WTC11 (cell line): ENCODE results near the gene MLF2. TPM values are rescaled to one million over a fixed set of nuclear protein-coding genes. Genes with fewer than 3 reads are reported as not detected.

Source experiments
- ATAC-seq: fragments of 200-7000 bp; cut with Tn5 transposase; 2 replicates; pipeline ENCODE4 v1.10.0; 2021; ENCODE audit warnings: mild to moderate bottlenecking, moderate library complexity
- CTCF ChIA-PET: fragments of 300-600 bp; sonication (Branson Sonifier 250); formaldehyde crosslinking; loops from one replicate; lab custom pipeline; 2021; ENCODE audit warnings: antibody characterized with exemption; lab: Charles Lee
- POLR2A ChIA-PET: fragments of 350-600 bp; sonication (Branson Sonifier 250); formaldehyde crosslinking; loops from one replicate; lab custom pipeline; 2021; ENCODE audit warnings: antibody characterized with exemption; lab: Charles Lee
- DNase-seq: peaks from one replicate; pipeline ENCODE4 v3.0.0; 2021; ENCODE audit warnings: low spot score
- H3K27ac Mint-ChIP-seq: 2 replicates; pipeline ENCODE4 v1.8.0; 2021; ENCODE audit warnings: mixed read lengths
- H3K27me3 Mint-ChIP-seq: 2 replicates; pipeline ENCODE4 v1.8.0; 2021; ENCODE audit warnings: low read depth, mild to moderate bottlenecking, moderate library complexity, mixed read lengths
- H3K36me3 Mint-ChIP-seq: 2 replicates; pipeline ENCODE4 v1.8.0; 2021; ENCODE audit warnings: mixed read lengths
- H3K4me1 Mint-ChIP-seq: 2 replicates; pipeline ENCODE4 v1.8.0; 2022; ENCODE audit warnings: mixed read lengths
- H3K4me3 Mint-ChIP-seq: 2 replicates; pipeline ENCODE4 v1.8.0; 2021; ENCODE audit warnings: mild to moderate bottlenecking, moderate library complexity, mixed read lengths
- H3K9me3 Mint-ChIP-seq: 2 replicates; pipeline ENCODE4 v1.8.0; 2021; ENCODE audit warnings: mixed read lengths
- E2F4 ChIP-seq: sonication (generic); formaldehyde crosslinking; IDR thresholded peaks from 2 replicates; pipeline ENCODE4 v1.8.1; 2022; ENCODE audit warnings: low read depth, mild to moderate bottlenecking, moderate library complexity, missing genetic modification reagents, borderline replicate concordance
- ETV6 ChIP-seq: sonication (generic); formaldehyde crosslinking; IDR thresholded peaks from 2 replicates; pipeline ENCODE4 v1.8.1; 2022; ENCODE audit warnings: mild to moderate bottlenecking, missing genetic modification reagents
- GRHL2 ChIP-seq: fragments of 250-450 bp; sonication (Bioruptor Pico); IDR thresholded peaks from 2 replicates; pipeline ENCODE4 v1.8.0; 2022; ENCODE audit warnings: mild to moderate bottlenecking, moderate library complexity; ENCODE audit not compliant: insufficient replicate concordance, severe bottlenecking
- HMGXB4 ChIP-seq: sonication (generic); formaldehyde crosslinking; IDR thresholded peaks from 2 replicates; pipeline ENCODE4 v1.8.1; 2023; ENCODE audit warnings: mild to moderate bottlenecking, moderate library complexity, missing genetic modification reagents
- JUN ChIP-seq: sonication (generic); formaldehyde crosslinking; IDR thresholded peaks from 2 replicates; pipeline ENCODE4 v1.8.0; 2023; ENCODE audit warnings: mild to moderate bottlenecking, missing genetic modification reagents
- KAT7 ChIP-seq: sonication (generic); formaldehyde crosslinking; IDR thresholded peaks from 2 replicates; pipeline ENCODE4 v1.8.1; 2023; ENCODE audit warnings: missing genetic modification reagents, mild to moderate bottlenecking, borderline replicate concordance
- MAX ChIP-seq: sonication (generic); formaldehyde crosslinking; IDR thresholded peaks from 2 replicates; pipeline ENCODE4 v1.8.0; 2022; ENCODE audit warnings: mild to moderate bottlenecking, missing genetic modification reagents
- MXD4 ChIP-seq: fragments of 250-450 bp; sonication (Bioruptor Pico); IDR thresholded peaks from 2 replicates; pipeline ENCODE4 v1.8.0; 2021; ENCODE audit warnings: mild to moderate bottlenecking, moderate library complexity, borderline replicate concordance
- PRDM15 ChIP-seq: sonication (generic); formaldehyde crosslinking; IDR thresholded peaks from 2 replicates; pipeline ENCODE4 v1.8.0; 2022; ENCODE audit warnings: missing genetic modification reagents
- PREB ChIP-seq: sonication (generic); formaldehyde crosslinking; IDR thresholded peaks from 2 replicates; pipeline ENCODE4 v1.8.1; 2022; ENCODE audit warnings: mild to moderate bottlenecking, missing genetic modification reagents, moderate library complexity, borderline replicate concordance
- PRRX2 ChIP-seq: fragments of 250-450 bp; sonication (Bioruptor Pico); IDR thresholded peaks from 2 replicates; pipeline ENCODE4 v1.8.0; 2021; ENCODE audit warnings: mild to moderate bottlenecking
- RELA ChIP-seq: sonication (generic); formaldehyde crosslinking; IDR thresholded peaks from 2 replicates; pipeline ENCODE4 v1.8.1; 2022; ENCODE audit warnings: missing genetic modification reagents, mild to moderate bottlenecking, borderline replicate concordance
- STAT6 ChIP-seq: sonication (generic); formaldehyde crosslinking; conservative IDR thresholded peaks from 2 replicates; pipeline ENCODE4 v1.8.1; 2023; ENCODE audit warnings: mild to moderate bottlenecking, low read depth, missing genetic modification reagents, moderate library complexity
- USF1 ChIP-seq: sonication (generic); formaldehyde crosslinking; IDR thresholded peaks from 2 replicates; pipeline ENCODE4 v1.8.0; 2022; ENCODE audit warnings: mild to moderate bottlenecking, missing genetic modification reagents
- ZBTB43 ChIP-seq: sonication (generic); formaldehyde crosslinking; IDR thresholded peaks from 2 replicates; pipeline ENCODE4 v1.8.1; 2023; ENCODE audit warnings: mild to moderate bottlenecking, missing genetic modification reagents
- ZMAT4 ChIP-seq: fragments of 250-450 bp; sonication (Bioruptor Pico); IDR thresholded peaks from 2 replicates; pipeline ENCODE4 v1.9.0; 2021; ENCODE audit warnings: mild to moderate bottlenecking
- ZNF263 ChIP-seq: sonication (generic); formaldehyde crosslinking; IDR thresholded peaks from 2 replicates; pipeline ENCODE4 v1.8.1; 2022; ENCODE audit warnings: low read depth, mild to moderate bottlenecking, moderate library complexity, missing genetic modification reagents
- ZNF281 ChIP-seq: sonication (generic); formaldehyde crosslinking; IDR thresholded peaks from 2 replicates; pipeline ENCODE4 v1.8.0; 2023; ENCODE audit warnings: mild to moderate bottlenecking, missing genetic modification reagents
- ZNF423 ChIP-seq: fragments of 250-450 bp; sonication (Bioruptor Pico); IDR thresholded peaks from 2 replicates; pipeline ENCODE4 v2.1.2; 2022; ENCODE audit warnings: mild to moderate bottlenecking, moderate library complexity
- total RNA-seq: library from RNA; stranded (reverse); gene quantifications from 3 replicates; pipeline ENCODE4 v1.2.3, GENCODE V29; 2021

Gene MLF2
- total RNA-seq, 1 experiment from 2014 or later: 236 TPM

GRCh38 chr12:6699259-6699988 lies 53.5 kb downstream of the MLF2 start:
- H3K27ac Mint-ChIP-seq: no peak overlapping the region
- no peaks in the 10 kb centered on the region for H3K9me3 Mint-ChIP-seq
- H3K4me1 Mint-ChIP-seq: peaks cover 31% of the 10 kb centered on the region
- ATAC-seq (no peak; the same call in 1 of the 2 replicates), DNase-seq (no peak)
- ChIA-PET CTCF (interaction anchor here (0.6 to 3.1 kb wide), 11 partner anchors 8 to 173 kb away, joined by 4 to 49 read pairs (median 6); partner anchors contain the start of genes COPS7A, SPSB2 and ZNF384), POLR2A (interaction anchor here (0.6 to 1.7 kb wide), 3 partner anchors 10 to 89 kb away, joined by 3 to 7 read pairs (median 4); partner anchors contain the start of gene ZNF384)
- no peaks in the 10 kb centered on the region for H3K36me3 Mint-ChIP-seq
- H3K4me3 Mint-ChIP-seq: peak overlapping the region; percentile 83
- peaks cover 57% of the 10 kb centered on the region for H3K27me3 Mint-ChIP-seq
- TF ChIP-seq ZBTB43: no peak
- TF ChIP-seq GRHL2 (CRISPR knock-in tag): no peak
- TF ChIP-seq MXD4 (CRISPR knock-in tag): no peak
- TF ChIP-seq ZNF423 (CRISPR knock-in tag): no peak
- TF ChIP-seq ZMAT4 (CRISPR knock-in tag): no peak
- no peak for TF ChIP-seq PRRX2 (CRISPR knock-in tag)
- TF ChIP-seq RELA: no peak
- TF ChIP-seq PRDM15: no peak
- TF ChIP-seq USF1 (CRISPR knock-in tag): no peak
- TF ChIP-seq ZNF263 (CRISPR knock-in tag): no peak
- TF ChIP-seq JUN: no peak
- TF ChIP-seq ETV6 (CRISPR knock-in tag): no peak
- TF ChIP-seq HMGXB4: no peak
- no peak for TF ChIP-seq MAX (CRISPR knock-in tag)
- no peak for TF ChIP-seq PREB (CRISPR knock-in tag)
- no peak for TF ChIP-seq KAT7 (CRISPR knock-in tag)
- no peak for TF ChIP-seq E2F4
- no peak for TF ChIP-seq STAT6 (CRISPR knock-in tag)
- TF ChIP-seq ZNF281 (CRISPR knock-in tag): no peak
